Neural progenitor cell (in vitro differentiated cells): ENCODE results near the gene CRACR2B.

ENCODE experiments used
- CTCF ChIP-seq: fragments of 200-600 bp; sonication (generic); IDR thresholded peaks from 2 replicates; pipeline ENCODE4 v1.5.1; 2017; ENCODE audit warnings: antibody characterized with exemption, mild to moderate bottlenecking
- EZH2phosphoT487 ChIP-seq: fragments of 200-600 bp; sonication (generic); IDR thresholded peaks from 2 replicates; pipeline ENCODE4 v1.6.1; 2017; ENCODE audit warnings: antibody characterized with exemption

DNA sequence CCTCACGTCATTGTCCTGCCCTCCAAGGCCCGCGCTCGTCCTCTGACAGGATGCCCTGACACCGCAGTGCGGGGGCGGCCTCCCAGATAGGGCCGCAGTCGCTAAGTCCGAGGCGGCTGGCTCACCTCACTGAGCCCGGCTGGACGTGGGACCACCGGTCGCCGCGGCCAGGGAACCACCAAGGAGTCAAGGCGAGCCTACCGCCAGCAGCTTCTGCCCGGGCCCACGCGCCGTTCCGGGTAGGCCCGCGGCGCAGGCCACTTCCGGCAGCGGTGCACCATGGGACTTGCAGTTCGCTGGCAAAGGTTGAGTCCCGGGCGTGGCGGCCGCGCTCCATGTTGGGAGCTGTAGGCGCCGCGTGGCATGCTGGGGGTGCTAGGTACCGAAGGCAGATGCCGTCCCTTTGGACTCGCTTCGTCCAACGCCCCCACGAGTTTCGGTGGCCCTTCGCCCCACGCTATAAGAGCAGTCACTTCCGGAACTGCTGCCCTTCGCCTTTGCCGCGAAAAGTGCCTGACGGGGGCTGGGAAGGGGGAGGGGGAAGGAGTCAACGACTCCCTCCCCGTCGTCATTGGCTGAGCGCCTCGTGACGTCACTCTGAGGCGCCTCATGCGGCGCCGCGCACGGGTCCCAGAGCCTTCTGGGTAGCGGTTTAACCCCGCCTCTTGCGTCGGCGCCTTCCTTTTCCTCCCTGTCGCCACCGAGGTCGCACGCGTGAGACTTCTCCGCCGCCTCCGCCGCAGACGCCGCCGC, 18.3 kb upstream of the CRACR2B start, which contains the start of gene RPLP2:
- no peak for TF ChIP-seq CTCF
- no peak for TF ChIP-seq EZH2phosphoT487
